Measurements from ENCODE around the gene ACOX1.

ACOX1 gene

DNA sequence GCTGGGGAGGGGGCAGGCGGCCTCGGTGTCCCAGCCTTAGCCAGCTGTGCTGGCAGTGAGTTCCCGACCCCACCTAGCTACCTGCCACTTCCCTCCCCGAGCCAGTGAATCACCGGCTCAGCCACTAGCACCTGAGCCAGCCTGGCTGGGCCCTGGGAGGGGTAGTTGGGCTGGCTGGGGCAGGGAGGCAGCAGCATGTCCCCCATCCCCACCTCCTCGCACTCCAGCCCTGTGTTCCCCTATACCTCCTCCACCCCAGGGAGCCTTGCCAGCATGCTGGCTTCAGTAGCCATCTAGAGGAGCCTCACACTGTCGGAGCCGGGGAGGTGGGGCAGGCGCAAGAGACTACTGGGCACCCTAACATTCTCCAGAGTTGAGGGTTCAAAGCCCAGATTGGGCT, 45.4 kb upstream of the ACOX1 start:
- Histone ChIP-seq H2AK5ac (ENCODE audit: low read depth, low read length) (peak overlapping the region; percentile 3), H3K4me3 (ENCODE audit: low read length in 2 of 2) (no peak overlapping the region), H2BK15ac (ENCODE audit: low read length) (peak overlapping the region; percentile 81), H3K79me1 (ENCODE audit: low read depth, low read length) (peaks cover under 1% of the 10 kb centered on the region), H3K36me3 (replicated peaks in 1 of 2; ENCODE audit: control insufficient read depth in 2 of 2, insufficient read depth in 2 of 2, low read length in 2 of 2) (no peaks in the 10 kb centered on the region), H3K27me3 (ENCODE audit: control insufficient read depth in 3 of 3, insufficient read depth in 3 of 3, low read depth in 1 of 3, low read length in 3 of 3) (peaks cover 0 to 41% (median 0%) of the 10 kb centered on the region in 3 experiments), H2BK5ac (ENCODE audit: low read length) (no peak overlapping the region), H4K8ac (ENCODE audit: low read depth, low read length) (no peak overlapping the region), H3K23ac (ENCODE audit: low read depth, low read length, poor library complexity) (peak overlapping the region; percentile 5), H3K27ac (replicated peaks; ENCODE audit: low read length) (no peak overlapping the region), H2AFZ (ENCODE audit: low read length) (no peak overlapping the region), H4K91ac (ENCODE audit: low read depth, low read length, poor library complexity) (no peak overlapping the region), H3K9me3 (replicated peaks in 1 of 2; ENCODE audit: control insufficient read depth in 2 of 2, insufficient read depth in 1 of 2, low read depth in 1 of 2, low read length in 2 of 2) (no peaks in the 10 kb centered on the region), H3K14ac (ENCODE audit: low read length) (no peak overlapping the region), H3K4me2 (ENCODE audit: insufficient read depth, low read length, poor library complexity, severe bottlenecking) (no peak overlapping the region), H3K4ac (ENCODE audit: low read length) (no peak overlapping the region), H2BK120ac (ENCODE audit: low read depth, low read length) (no peak overlapping the region), H3K9ac (ENCODE audit: low read depth, low read length, poor library complexity) (peak overlapping the region; percentile 63), H3K4me1 (ENCODE audit: control insufficient read depth in 2 of 2, insufficient read depth in 1 of 2, low read depth in 1 of 2, low read length in 2 of 2) (peaks cover 0 to 2% of the 10 kb centered on the region in 2 donors), H3K18ac (ENCODE audit: low read length) (no peak overlapping the region), H2BK12ac (ENCODE audit: low read length) (no peak overlapping the region)
- DNase-seq (ENCODE audit: low spot score) = no peak
- no CpG with 5 or more reads among the region's 9 CpGs for WGBS, 2 donors (ENCODE audit: extremely low coverage in 2 of 2, insufficient read length in 2 of 2, insufficient replicate concordance in 1 of 2)

DNA sequence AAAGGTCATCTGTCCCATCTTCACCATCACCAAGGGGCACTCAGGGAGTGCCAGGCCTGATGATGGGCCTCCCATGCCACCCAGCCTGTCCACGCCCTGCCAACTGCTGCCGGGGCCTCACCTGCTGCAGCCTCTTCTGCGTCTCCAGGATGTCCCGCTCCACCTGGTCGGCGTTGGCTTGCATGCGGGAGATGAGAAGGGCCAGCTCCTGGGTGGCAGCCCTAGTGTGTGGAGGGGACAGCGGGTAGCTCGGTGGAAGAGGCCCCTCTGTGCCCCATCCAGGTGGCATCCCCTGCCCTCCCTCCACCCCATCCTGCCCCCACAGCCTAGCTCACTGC, 44.9 kb upstream of the ACOX1 start:
- Histone ChIP-seq H3K27me3 (ENCODE audit: control insufficient read depth in 3 of 3, insufficient read depth in 3 of 3, low read depth in 1 of 3, low read length in 3 of 3) (peaks cover 0 to 43% (median 0%) of the 10 kb centered on the region in 3 experiments), H3K23ac (ENCODE audit: low read depth, low read length, poor library complexity) (peak overlapping the region; percentile 5), H3K79me1 (ENCODE audit: low read depth, low read length) (peaks cover 2% of the 10 kb centered on the region), H3K27ac (replicated peaks; ENCODE audit: low read length) (no peak overlapping the region), H2BK5ac (ENCODE audit: low read length) (no peak overlapping the region), H2AFZ (ENCODE audit: low read length) (no peak overlapping the region), H2AK5ac (ENCODE audit: low read depth, low read length) (no peak overlapping the region), H3K9me3 (replicated peaks in 1 of 2; ENCODE audit: control insufficient read depth in 2 of 2, insufficient read depth in 1 of 2, low read depth in 1 of 2, low read length in 2 of 2) (no peaks in the 10 kb centered on the region), H3K4me3 (ENCODE audit: low read length in 2 of 2) (no peak overlapping the region), H3K4ac (ENCODE audit: low read length) (no peak overlapping the region), H3K9ac (ENCODE audit: low read depth, low read length, poor library complexity) (no peak overlapping the region), H4K8ac (ENCODE audit: low read depth, low read length) (no peak overlapping the region), H2BK12ac (ENCODE audit: low read length) (no peak overlapping the region), H3K4me2 (ENCODE audit: insufficient read depth, low read length, poor library complexity, severe bottlenecking) (no peak overlapping the region), H2BK120ac (ENCODE audit: low read depth, low read length) (no peak overlapping the region), H3K36me3 (replicated peaks in 1 of 2; ENCODE audit: control insufficient read depth in 2 of 2, insufficient read depth in 2 of 2, low read length in 2 of 2) (no peaks in the 10 kb centered on the region), H3K4me1 (ENCODE audit: control insufficient read depth in 2 of 2, insufficient read depth in 1 of 2, low read depth in 1 of 2, low read length in 2 of 2) (no peaks in the 10 kb centered on the region), H3K18ac (ENCODE audit: low read length) (no peak overlapping the region), H4K91ac (ENCODE audit: low read depth, low read length, poor library complexity) (no peak overlapping the region), H3K14ac (ENCODE audit: low read length) (peak overlapping the region; percentile 38), H2BK15ac (ENCODE audit: low read length) (peak overlapping the region; percentile 81)
- WGBS, 2 donors (ENCODE audit: extremely low coverage in 2 of 2, insufficient read length in 2 of 2, insufficient replicate concordance in 1 of 2) = no CpG with 5 or more reads among the region's 9 CpGs
- DNase-seq (ENCODE audit: low spot score) = no peak

DNA sequence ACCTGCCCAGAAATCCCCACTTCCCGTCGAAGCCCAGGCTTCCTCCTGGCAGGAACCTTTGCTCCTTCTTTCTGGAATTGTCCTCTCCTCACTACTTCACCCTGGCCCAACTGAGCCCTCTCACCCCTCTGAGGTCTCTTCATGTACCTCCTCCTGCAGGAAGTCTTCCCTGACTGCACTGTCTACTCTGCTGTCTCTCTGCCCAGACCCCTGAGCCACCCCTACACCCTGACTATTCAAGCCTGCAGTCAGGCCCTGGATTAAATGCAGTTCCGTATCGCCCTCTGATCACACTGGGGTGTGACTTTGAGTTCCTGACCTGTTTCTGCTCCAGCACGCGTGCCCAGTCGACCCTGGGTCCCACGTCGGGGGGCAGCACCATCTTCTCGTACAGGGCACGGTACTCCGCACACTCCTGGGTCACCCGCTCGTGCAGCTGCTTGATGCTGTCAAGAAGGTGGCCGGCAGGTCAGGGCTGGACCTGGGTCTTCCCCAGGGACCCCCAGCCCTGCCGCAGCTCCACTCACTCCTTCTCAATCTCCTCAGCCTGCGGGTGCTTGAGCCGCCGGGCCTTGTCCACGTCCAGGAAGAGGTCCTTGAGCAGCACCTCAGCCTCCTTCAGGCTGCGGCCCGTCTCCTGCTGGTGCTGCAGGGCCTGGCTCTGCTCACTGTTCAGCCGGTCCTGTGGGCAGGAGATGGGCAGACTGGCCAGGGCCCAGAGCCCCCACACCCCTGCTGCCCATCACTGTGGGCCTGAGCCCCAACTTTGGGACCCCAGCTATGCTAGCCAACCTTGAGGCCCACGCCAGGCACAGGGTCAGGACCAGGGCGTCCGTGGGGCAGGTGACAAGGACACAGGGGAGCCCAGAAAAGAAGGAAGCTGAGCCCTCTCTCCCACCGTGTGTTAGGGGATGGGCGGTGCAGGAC, 44.3 kb upstream of the ACOX1 start:
- Histone ChIP-seq H4K91ac (ENCODE audit: low read depth, low read length, poor library complexity) (no peak overlapping the region), H3K9me3 (replicated peaks in 1 of 2; ENCODE audit: control insufficient read depth in 2 of 2, insufficient read depth in 1 of 2, low read depth in 1 of 2, low read length in 2 of 2) (no peaks in the 10 kb centered on the region), H2BK120ac (ENCODE audit: low read depth, low read length) (no peak overlapping the region), H3K23ac (ENCODE audit: low read depth, low read length, poor library complexity) (no peak overlapping the region), H3K27me3 (ENCODE audit: control insufficient read depth in 3 of 3, insufficient read depth in 3 of 3, low read depth in 1 of 3, low read length in 3 of 3) (peaks cover 0 to 40% (median 0%) of the 10 kb centered on the region in 3 experiments), H3K9ac (ENCODE audit: low read depth, low read length, poor library complexity) (no peak overlapping the region), H3K79me1 (ENCODE audit: low read depth, low read length) (peaks cover 2% of the 10 kb centered on the region), H3K14ac (ENCODE audit: low read length) (peak overlapping the region; percentile 38), H2BK15ac (ENCODE audit: low read length) (no peak overlapping the region), H2BK5ac (ENCODE audit: low read length) (no peak overlapping the region), H3K36me3 (replicated peaks in 1 of 2; ENCODE audit: control insufficient read depth in 2 of 2, insufficient read depth in 2 of 2, low read length in 2 of 2) (no peaks in the 10 kb centered on the region), H2AK5ac (ENCODE audit: low read depth, low read length) (no peak overlapping the region), H3K4me2 (ENCODE audit: insufficient read depth, low read length, poor library complexity, severe bottlenecking) (no peak overlapping the region), H2BK12ac (ENCODE audit: low read length) (no peak overlapping the region), H3K4me3 (ENCODE audit: low read length in 2 of 2) (no peak overlapping the region), H4K8ac (ENCODE audit: low read depth, low read length) (peak overlapping the region; percentile 23), H2AFZ (ENCODE audit: low read length) (no peak overlapping the region), H3K4me1 (ENCODE audit: control insufficient read depth in 2 of 2, insufficient read depth in 1 of 2, low read depth in 1 of 2, low read length in 2 of 2) (no peaks in the 10 kb centered on the region), H3K18ac (ENCODE audit: low read length) (no peak overlapping the region), H3K4ac (ENCODE audit: low read length) (no peak overlapping the region), H3K27ac (replicated peaks; ENCODE audit: low read length) (no peak overlapping the region)
- DNase-seq (ENCODE audit: low spot score) = no peak
- no CpG with 5 or more reads among the region's 28 CpGs for WGBS, 2 donors (ENCODE audit: extremely low coverage in 2 of 2, insufficient read length in 2 of 2, insufficient replicate concordance in 1 of 2)

DNA sequence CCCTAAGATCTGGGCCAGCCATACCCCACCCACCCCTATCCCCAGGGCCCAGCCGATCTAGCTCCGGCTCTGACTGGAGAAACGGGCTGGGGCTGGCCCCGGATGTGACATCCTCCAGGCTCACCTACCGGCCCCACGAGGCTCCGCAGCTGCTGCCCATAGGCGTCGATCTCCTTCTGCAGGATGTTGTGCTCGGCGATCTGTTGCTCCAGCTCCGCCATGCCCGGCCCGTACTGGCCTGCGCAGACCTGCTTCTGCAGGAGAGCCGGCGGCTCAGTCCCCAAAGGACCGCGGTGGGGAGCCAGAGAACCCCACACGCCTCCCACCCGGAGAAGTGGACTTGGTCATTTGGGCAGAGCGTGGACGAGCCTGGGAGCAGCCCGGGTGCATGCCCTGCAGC, 43.3 kb upstream of the ACOX1 start:
- no CpG with 5 or more reads among the region's 24 CpGs for WGBS, 2 donors (ENCODE audit: extremely low coverage in 2 of 2, insufficient read length in 2 of 2, insufficient replicate concordance in 1 of 2)

More for the DNA sequence above, 43.3 kb upstream of the ACOX1 start:
- peaks cover 0 to 47% (median 0%) of the 10 kb centered on the region in 3 experiments for H3K27me3 ChIP-seq (ENCODE audit: control insufficient read depth in 3 of 3, insufficient read depth in 3 of 3, low read depth in 1 of 3, low read length in 3 of 3)
- no peak overlapping the region for H3K4me3 ChIP-seq (ENCODE audit: low read length in 2 of 2)
- H2BK5ac ChIP-seq (ENCODE audit: low read length) = no peak overlapping the region
- H3K9me3 ChIP-seq (replicated peaks in 1 of 2; ENCODE audit: control insufficient read depth in 2 of 2, insufficient read depth in 1 of 2, low read depth in 1 of 2, low read length in 2 of 2) = no peaks in the 10 kb centered on the region
- H3K4me1 ChIP-seq (ENCODE audit: control insufficient read depth in 2 of 2, insufficient read depth in 1 of 2, low read depth in 1 of 2, low read length in 2 of 2) = no peaks in the 10 kb centered on the region
- no peak overlapping the region for H3K4ac ChIP-seq (ENCODE audit: low read length)
- no peaks in the 10 kb centered on the region for H3K36me3 ChIP-seq (replicated peaks in 1 of 2; ENCODE audit: control insufficient read depth in 2 of 2, insufficient read depth in 2 of 2, low read length in 2 of 2)
- H4K91ac ChIP-seq (ENCODE audit: low read depth, low read length, poor library complexity) = no peak overlapping the region
- H2BK12ac ChIP-seq (ENCODE audit: low read length) = no peak overlapping the region
- H2AK5ac ChIP-seq (ENCODE audit: low read depth, low read length) = no peak overlapping the region
- H3K27ac ChIP-seq (replicated peaks; ENCODE audit: low read length) = no peak overlapping the region
- H3K14ac ChIP-seq (ENCODE audit: low read length) = no peak overlapping the region
- no peak overlapping the region for H3K9ac ChIP-seq (ENCODE audit: low read depth, low read length, poor library complexity)
- no peak overlapping the region for H2BK15ac ChIP-seq (ENCODE audit: low read length)
- H2BK120ac ChIP-seq (ENCODE audit: low read depth, low read length) = no peak overlapping the region
- no peak overlapping the region for H2AFZ ChIP-seq (ENCODE audit: low read length)
- H3K79me1 ChIP-seq (ENCODE audit: low read depth, low read length) = peaks cover 2% of the 10 kb centered on the region
- H4K8ac ChIP-seq (ENCODE audit: low read depth, low read length) = no peak overlapping the region
- H3K18ac ChIP-seq (ENCODE audit: low read length) = no peak overlapping the region
- no peak for DNase-seq (ENCODE audit: low spot score)
- no peak overlapping the region for H3K4me2 ChIP-seq (ENCODE audit: insufficient read depth, low read length, poor library complexity, severe bottlenecking)
- H3K23ac ChIP-seq (ENCODE audit: low read depth, low read length, poor library complexity) = peak overlapping the region; percentile 55
